Mesothelial cell of epicardium (in vitro differentiated cells): ENCODE results near the gene CHI3L1. TPM values are rescaled to one million over a fixed set of nuclear protein-coding genes. Genes with fewer than 3 reads are reported as not detected.

ENCODE experiments used
- DNase-seq, 2 experiments: peaks; one replicate each; pipeline ENCODE4 v3.0.0; 2021; ENCODE audit warnings: low spot score in 2 of 2; ENCODE audit not compliant: unreplicated experiment in 2 of 2
- H3K27ac Mint-ChIP-seq: 2 replicates; pipeline ENCODE4 v1.8.0; 2021; ENCODE audit warnings: mixed read lengths
- H3K27me3 Mint-ChIP-seq: 2 replicates; pipeline ENCODE4 v1.8.0; 2021; ENCODE audit warnings: low read depth, mixed read lengths
- H3K36me3 Mint-ChIP-seq: 2 replicates; pipeline ENCODE4 v1.8.0; 2021; ENCODE audit warnings: mixed read lengths
- H3K4me1 Mint-ChIP-seq: 2 replicates; pipeline ENCODE4 v1.8.0; 2021; ENCODE audit warnings: mixed read lengths
- H3K4me3 Mint-ChIP-seq: 2 replicates; pipeline ENCODE4 v1.8.0; 2021; ENCODE audit warnings: mild to moderate bottlenecking, moderate library complexity, mixed read lengths
- H3K9me3 Mint-ChIP-seq: 2 replicates; pipeline ENCODE4 v1.8.0; 2021; ENCODE audit warnings: mixed read lengths
- total RNA-seq: library from RNA; stranded (reverse); gene quantifications from 3 replicates; pipeline ENCODE4 v1.2.1, GENCODE V29; 2021
- TF ChIP-seq, protein P1 (sequence below): fragments of 200-600 bp; sonication (generic); IDR thresholded peaks from one replicate; pipeline ENCODE4 v1.5.0; 2021; ENCODE audit warnings: antibody characterized with exemption; ENCODE audit not compliant: unreplicated experiment

The CHI3L1 gene
- total RNA-seq, 1 donor from 2014 or later: 0.22 TPM

DNA sequence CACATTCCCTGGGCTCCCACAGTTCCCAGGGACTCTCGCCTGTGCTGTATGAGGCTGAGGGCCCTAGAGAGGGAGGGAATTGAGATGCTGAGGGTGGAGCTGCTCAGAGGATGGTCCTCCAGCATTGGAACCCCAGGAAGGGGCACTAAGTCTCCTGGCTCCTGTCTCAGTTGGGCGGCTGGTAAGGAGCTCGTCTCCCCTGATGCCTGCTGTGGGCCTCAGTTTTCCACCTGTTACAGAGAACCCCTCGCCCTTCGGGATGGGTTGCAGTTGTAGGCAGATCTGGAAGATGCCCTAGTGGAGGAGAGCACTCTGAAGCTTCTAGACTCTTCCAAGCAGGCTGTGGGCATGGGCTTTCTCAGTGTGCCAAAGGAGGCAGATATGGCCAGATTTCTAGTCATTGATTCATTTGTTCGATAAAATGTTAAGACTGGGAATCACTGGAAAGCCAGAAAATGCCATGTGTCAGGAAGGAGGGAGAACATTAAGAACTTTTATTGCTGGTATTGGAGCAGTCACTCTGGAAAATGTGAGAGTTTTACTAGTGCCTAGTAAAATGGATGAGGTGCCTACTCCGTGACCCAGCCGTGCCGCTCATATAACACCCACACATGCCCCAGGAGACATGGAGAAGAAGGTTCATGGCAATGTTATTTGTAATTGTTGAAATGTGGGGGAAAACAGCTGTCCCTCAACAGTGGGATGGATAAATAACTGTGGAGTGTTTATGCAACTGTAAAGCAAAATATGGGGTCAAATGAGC, 10.1 kb downstream of the CHI3L1 start:
- Mint-ChIP-seq H3K4me1 (peaks cover 11% of the 10 kb centered on the region), H3K27ac (no peak overlapping the region), H3K27me3 (peaks cover 1% of the 10 kb centered on the region), H3K9me3 (no peaks in the 10 kb centered on the region), H3K36me3 (no peaks in the 10 kb centered on the region), H3K4me3 (no peak overlapping the region)
- TF ChIP-seq, protein P1, sequence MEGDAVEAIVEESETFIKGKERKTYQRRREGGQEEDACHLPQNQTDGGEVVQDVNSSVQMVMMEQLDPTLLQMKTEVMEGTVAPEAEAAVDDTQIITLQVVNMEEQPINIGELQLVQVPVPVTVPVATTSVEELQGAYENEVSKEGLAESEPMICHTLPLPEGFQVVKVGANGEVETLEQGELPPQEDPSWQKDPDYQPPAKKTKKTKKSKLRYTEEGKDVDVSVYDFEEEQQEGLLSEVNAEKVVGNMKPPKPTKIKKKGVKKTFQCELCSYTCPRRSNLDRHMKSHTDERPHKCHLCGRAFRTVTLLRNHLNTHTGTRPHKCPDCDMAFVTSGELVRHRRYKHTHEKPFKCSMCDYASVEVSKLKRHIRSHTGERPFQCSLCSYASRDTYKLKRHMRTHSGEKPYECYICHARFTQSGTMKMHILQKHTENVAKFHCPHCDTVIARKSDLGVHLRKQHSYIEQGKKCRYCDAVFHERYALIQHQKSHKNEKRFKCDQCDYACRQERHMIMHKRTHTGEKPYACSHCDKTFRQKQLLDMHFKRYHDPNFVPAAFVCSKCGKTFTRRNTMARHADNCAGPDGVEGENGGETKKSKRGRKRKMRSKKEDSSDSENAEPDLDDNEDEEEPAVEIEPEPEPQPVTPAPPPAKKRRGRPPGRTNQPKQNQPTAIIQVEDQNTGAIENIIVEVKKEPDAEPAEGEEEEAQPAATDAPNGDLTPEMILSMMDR: no peak
- DNase-seq: no peak

DNA sequence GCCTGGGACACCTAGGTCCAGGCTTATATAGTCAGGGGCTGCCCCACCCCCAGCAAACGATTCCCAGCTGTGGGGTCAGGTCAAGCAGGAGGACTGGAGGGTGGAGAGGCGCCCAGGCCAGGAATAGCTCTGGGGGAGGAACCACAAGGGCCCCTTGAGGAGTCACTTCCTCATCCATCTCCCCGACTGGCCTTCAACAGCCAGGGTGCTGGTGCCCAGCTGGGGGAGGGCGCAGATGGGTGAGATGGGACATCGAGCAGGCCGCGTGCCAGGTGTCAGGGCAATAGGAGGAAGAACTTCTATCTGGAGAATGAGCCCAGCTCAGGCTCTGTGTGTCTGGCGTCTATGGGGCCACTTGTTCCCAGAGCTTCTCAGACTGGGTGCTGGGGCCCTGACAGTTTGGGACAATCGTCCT, 10.7 kb downstream of the CHI3L1 start:
- Mint-ChIP-seq H3K27me3 (peaks cover 1% of the 10 kb centered on the region), H3K36me3 (no peaks in the 10 kb centered on the region), H3K4me1 (peaks cover 11% of the 10 kb centered on the region), H3K4me3 (no peak overlapping the region), H3K9me3 (no peaks in the 10 kb centered on the region), H3K27ac (no peak overlapping the region)
- TF ChIP-seq, protein P1: no peak
- no peak for DNase-seq

DNA sequence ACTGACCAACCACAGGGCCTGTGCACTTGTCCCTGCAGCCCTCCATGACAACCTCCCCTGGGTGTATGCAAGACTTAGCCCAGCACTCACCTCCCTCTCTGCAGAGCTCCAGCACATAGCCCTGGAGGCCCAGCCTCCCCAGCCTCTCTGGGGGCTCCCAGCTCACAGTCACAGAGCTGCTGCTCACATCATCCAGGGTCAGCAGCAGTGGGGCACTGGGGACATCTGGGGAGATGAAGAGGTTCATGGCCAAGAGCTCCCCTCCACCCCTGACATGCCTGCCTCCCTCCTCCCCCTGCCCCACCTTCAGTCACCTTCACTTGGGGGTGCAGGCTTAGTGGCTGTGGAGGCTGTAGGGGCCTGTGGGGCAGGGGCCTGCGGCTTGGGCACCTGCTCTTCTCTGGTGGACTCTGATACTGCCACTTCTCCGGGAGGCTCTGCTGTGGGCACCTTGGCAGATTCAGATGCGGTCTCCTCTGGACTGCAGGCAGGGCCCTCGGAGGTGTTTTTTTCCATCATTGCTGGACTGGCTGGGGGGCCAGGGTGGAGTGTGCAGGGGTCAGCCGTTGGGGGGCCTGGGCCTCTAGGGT, 11.2 kb downstream of the CHI3L1 start, which contains the start of gene MYBPH:
MYBPH (minus strand) TSS at position 590 of the 590 bp plus-strand sequence; CDS start at position 519, 71 bp downstream.
- Mint-ChIP-seq H3K4me3 (no peak within 1 kb of the TSS), H3K4me1 (peaks cover 11% of the 10 kb centered on the region), H3K27me3 (peaks cover 1% of the 10 kb centered on the region), H3K27ac (no peak within 1 kb of the TSS), H3K36me3 (no peaks in the 10 kb centered on the region), H3K9me3 (no peaks in the 10 kb centered on the region)
- TF ChIP-seq, protein P1: no peak
- no peak for DNase-seq

DNA sequence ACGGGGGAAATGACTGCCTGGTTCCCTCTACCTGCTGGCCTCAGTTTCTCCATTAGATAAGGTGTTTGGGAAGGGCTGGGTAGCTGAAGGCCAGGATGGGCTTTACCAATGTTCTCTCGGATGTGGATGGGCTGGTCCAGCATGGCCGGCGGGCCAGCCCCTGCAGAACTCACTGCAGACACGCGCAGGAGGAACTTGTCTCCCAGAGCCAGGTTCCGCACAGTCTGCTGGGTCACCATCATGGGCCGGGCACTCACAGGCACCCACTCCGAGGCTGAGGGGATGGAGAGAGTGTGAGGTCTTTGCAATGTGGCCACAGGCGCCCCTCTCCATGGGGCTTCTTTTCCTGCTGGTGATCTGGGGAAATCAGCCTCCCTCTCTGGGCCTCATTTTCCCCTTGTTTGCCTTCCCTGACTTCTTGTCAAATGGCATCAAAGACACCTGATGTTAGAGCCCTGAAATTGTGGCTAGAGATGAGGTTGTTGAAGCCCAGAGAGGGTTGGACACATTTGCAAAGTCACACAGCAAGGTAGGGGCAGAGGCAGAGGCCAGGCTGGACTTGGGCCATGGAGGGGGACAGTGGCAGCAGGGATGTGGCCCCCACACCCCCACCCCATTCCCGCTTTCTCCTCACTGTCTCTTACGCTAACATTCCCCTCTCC, 12.0 kb downstream of the CHI3L1 start:
- H3K36me3 Mint-ChIP-seq: no peaks in the 10 kb centered on the region
- no peak overlapping the region for H3K4me3 Mint-ChIP-seq

DNA sequence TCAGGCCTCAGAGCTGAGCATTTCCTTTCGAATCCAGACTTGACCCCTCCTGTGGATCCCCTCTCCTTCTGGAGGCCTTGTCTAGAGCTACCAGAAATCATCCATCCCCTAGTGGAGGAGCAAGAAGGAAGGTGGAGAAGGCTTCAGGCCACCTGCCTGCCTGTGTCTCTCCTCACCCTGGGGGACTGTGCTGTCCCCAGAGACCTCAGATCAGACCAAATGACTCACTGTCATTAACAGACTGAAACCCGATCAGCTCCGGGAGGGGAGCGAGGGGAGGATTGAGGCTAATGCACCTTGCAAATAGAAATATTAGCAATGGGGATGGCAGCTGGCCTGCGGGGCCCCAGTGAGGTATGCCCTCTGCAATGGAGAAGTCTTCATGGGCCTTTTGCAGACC, 12.9 kb downstream of the CHI3L1 start:
- no peak overlapping the region for H3K27ac Mint-ChIP-seq
- no peaks in the 10 kb centered on the region for H3K9me3 Mint-ChIP-seq
- TF ChIP-seq, protein P1: no peak
- H3K4me3 Mint-ChIP-seq: no peak overlapping the region
- no peaks in the 10 kb centered on the region for H3K36me3 Mint-ChIP-seq
- DNase-seq: no peak
- H3K4me1 Mint-ChIP-seq: peaks cover 9% of the 10 kb centered on the region
- H3K27me3 Mint-ChIP-seq: peaks cover 1% of the 10 kb centered on the region

More for the DNA sequence above, 12.0 kb downstream of the CHI3L1 start:
- H3K4me1 Mint-ChIP-seq: peaks cover 11% of the 10 kb centered on the region
- no peaks in the 10 kb centered on the region for H3K9me3 Mint-ChIP-seq
- DNase-seq: no peak
- H3K27me3 Mint-ChIP-seq: peaks cover 1% of the 10 kb centered on the region
- no peak overlapping the region for H3K27ac Mint-ChIP-seq
- TF ChIP-seq, protein P1: no peak
